Frontal cortex (tissue), 4 donors: Measurements from ENCODE around the gene RBBP7. TPM values are rescaled to one million over a fixed set of nuclear protein-coding genes. Genes with fewer than 3 reads are reported as not detected.

ENCODE experiments used
- DNase-seq, 2 donors: peaks; one replicate each; pipeline ENCODE4 v3.0.0; 2012; ENCODE audit warnings: low spot score in 2 of 2
- FAIRE-seq: peaks from 2 replicates; lab custom pipeline; 2012; peaks lifted over from hg19 to GRCh38; lab: Jason Lieb, UNC
- total RNA-seq: library from RNA; depleted of rRNA; stranded (reverse); fragments of >200 nt; gene quantifications from one replicate; pipeline ENCODE4 v1.2.3, GENCODE V29; 2014
- donor health status: control.
- donor health status: control.
- donor health status: control.

Gene RBBP7
- 84.8 TPM for total RNA-seq

GRCh38 chrX:16870095-16870861, at the start of gene RBBP7:
Gene RBBP7 (minus strand): TSS chrX:16870362. CDS start chrX:16870053, 309 bp downstream.
- no peak for FAIRE-seq

GRCh38 chrX:16918979-16919378, 48.8 kb upstream of the RBBP7 start:
- DNase-seq = no peak
- FAIRE-seq = no peak

More at GRCh38 chrX:16870095-16870861, at the start of gene RBBP7:
- DNase-seq = peak; percentile 83 to 93

- no peak for FAIRE-seq
- DNase-seq = no peak
These were observed 47.0 kb upstream of the RBBP7 start for GRCh38 chrX:16917120-16917519.

- DNase-seq = no peak
- no peak for FAIRE-seq
These were observed 46.4 kb upstream of the RBBP7 start for GRCh38 chrX:16916561-16916960.

GRCh38 chrX:16914058-16914457, 43.9 kb upstream of the RBBP7 start:
- no peak for FAIRE-seq
- DNase-seq = no peak

GRCh38 chrX:16910376-16910775, 40.2 kb upstream of the RBBP7 start:
- DNase-seq (no peak), FAIRE-seq (no peak)

GRCh38 chrX:16903274-16904022, 33.3 kb upstream of the RBBP7 start:
- no peak for FAIRE-seq
- no peak for DNase-seq

- no peak for DNase-seq
- FAIRE-seq = no peak
These were observed 27.3 kb upstream of the RBBP7 start for GRCh38 chrX:16897445-16897844.

- FAIRE-seq (no peak), DNase-seq (peak in 1 of 2 donors; percentile 36)
These were observed 22.6 kb upstream of the RBBP7 start for GRCh38 chrX:16892504-16893362.

- no peak for FAIRE-seq
These were observed 15.5 kb upstream of the RBBP7 start for GRCh38 chrX:16885628-16886027.

GRCh38 chrX:16883487-16883804, 13.3 kb upstream of the RBBP7 start:
- no peak for DNase-seq
- FAIRE-seq = no peak

More at GRCh38 chrX:16885628-16886027, 15.5 kb upstream of the RBBP7 start:
- no peak for DNase-seq

- DNase-seq (peak in 1 of 2 donors; percentile 29), FAIRE-seq (no peak)
These were observed 12.7 kb upstream of the RBBP7 start for GRCh38 chrX:16882702-16883486.

- DNase-seq (no peak), FAIRE-seq (no peak)
These were observed 12.0 kb upstream of the RBBP7 start for GRCh38 chrX:16882169-16882568.

- FAIRE-seq = no peak
These were observed 6.5 kb upstream of the RBBP7 start for GRCh38 chrX:16876696-16877095.

GRCh38 chrX:16874458-16875095, 4.4 kb upstream of the RBBP7 start:
- DNase-seq = no peak
- no peak for FAIRE-seq

More at GRCh38 chrX:16876696-16877095, 6.5 kb upstream of the RBBP7 start:
- no peak for DNase-seq

GRCh38 chrX:16873106-16873505, 2.9 kb upstream of the RBBP7 start:
- DNase-seq (no peak), FAIRE-seq (no peak)

- no peak for DNase-seq
- no peak for FAIRE-seq
These were observed 977 bp upstream of the RBBP7 start for GRCh38 chrX:16870862-16871815.
